Body of pancreas (tissue), 4 donors: ENCODE results near the gene DLL4.
"Not testable (repeated sequence)": the region's sequence is repeated elsewhere in the genome, so short reads cannot be mapped to it uniquely, and the experiment has no call there.

Experiments
- CTCF ChIP-seq, 7 experiments: fragments of 450-650 bp in 4 of 7; fragments of 200-600 bp in 3 of 7; sonication (generic) in 3 of 7; IDR thresholded peaks; one replicate each; pipeline ENCODE4 v1.5.1; 2016 to 2019; ENCODE audit warnings: antibody characterized with exemption in 7 of 7
- POLR2A ChIP-seq, 3 donors: fragments of 450-650 bp; IDR thresholded peaks; one replicate each; pipeline ENCODE4 v1.6.1; 2016; ENCODE audit warnings: antibody characterized with exemption in 3 of 3, mild to moderate bottlenecking in 2 of 3

DNA sequence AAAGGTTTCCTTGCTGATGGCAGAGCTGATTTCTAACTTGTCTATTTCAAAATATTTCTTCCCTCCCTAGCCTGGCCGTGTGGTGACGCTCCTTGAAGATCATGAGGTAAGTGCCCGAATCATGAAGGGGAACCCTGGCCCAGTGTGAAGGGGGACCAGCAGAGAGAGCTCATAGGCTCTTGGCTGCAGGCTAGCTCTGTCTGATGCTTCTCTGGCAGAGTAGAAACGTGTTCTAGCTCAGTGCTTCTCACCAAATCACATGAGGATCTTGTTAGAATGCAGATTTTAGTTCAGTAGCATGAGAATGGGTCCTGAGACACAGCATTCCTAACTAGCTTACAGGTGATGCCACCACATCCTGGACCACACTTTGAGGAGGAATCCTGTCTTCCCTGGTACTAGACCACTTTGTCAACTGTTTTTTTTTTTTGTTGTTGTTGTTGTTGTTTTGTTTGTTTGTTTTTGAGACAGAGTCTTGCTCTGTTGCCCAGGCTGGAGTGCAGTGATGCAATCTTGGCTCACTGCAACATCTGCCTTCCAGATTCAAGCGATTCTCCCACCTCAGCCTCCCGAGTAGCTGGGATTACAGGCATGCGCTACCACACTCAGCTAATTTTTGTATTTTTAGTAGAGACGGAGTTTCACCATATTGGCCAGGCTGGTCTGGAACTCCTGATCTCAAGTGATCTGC lies 25.2 kb downstream of the DLL4 start:
- not testable (repeated sequence) for TF ChIP-seq POLR2A, CTCF (IDR thresholded peaks at IDR 0.05)
